A549 (cell line): ENCODE data around the gene GORASP2.

ENCODE experiments used
- BHLHE40 ChIP-seq: IDR thresholded peaks from 2 replicates; pipeline ENCODE4 v1.6.1; 2012; ENCODE audit warnings: low read depth, low read length, inconsistent platforms
- CTCF ChIP-seq: fragments of >200 bp; sonication (Bioruptor Twin); formaldehyde crosslinking; IDR thresholded peaks from 3 replicates; pipeline ENCODE4 v1.5.1; 2016
- EP300 ChIP-seq, 2 experiments: fragments of >200 bp; sonication (Bioruptor Twin); formaldehyde crosslinking; IDR thresholded peaks; 2 replicates in 1 of 2; 3 replicates in 1 of 2; pipeline ENCODE4 v1.6.1; 2016 to 2017
- JUN ChIP-seq, 2 experiments: fragments of >200 bp; sonication (Bioruptor Twin); formaldehyde crosslinking; IDR thresholded peaks; 2 replicates in 1 of 2; 3 replicates in 1 of 2; pipeline ENCODE4 v1.6.1; 2016 to 2017
- KDM5A ChIP-seq: fragments of 200-600 bp; sonication (generic); IDR thresholded peaks from 2 replicates; pipeline ENCODE4 v1.6.1; 2016; ENCODE audit warnings: antibody characterized with exemption, mild to moderate bottlenecking
- POLR2A ChIP-seq: IDR thresholded peaks from 2 replicates; pipeline ENCODE4 v1.6.1; 2012; ENCODE audit warnings: mild to moderate bottlenecking, low read length
- POLR2AphosphoS2 ChIP-seq: conservative IDR thresholded peaks from 2 replicates; pipeline ENCODE4 v1.6.1; 2012; ENCODE audit warnings: low read length, improper control_type of control experiment, inconsistent platforms
- RFX5 ChIP-seq: fragments of 450-650 bp; IDR thresholded peaks from 2 replicates; pipeline ENCODE4 v1.7.1; 2014; ENCODE audit warnings: antibody characterized with exemption, mild to moderate bottlenecking, moderate library complexity
- ZC3H11A ChIP-seq: fragments of 450-650 bp; IDR thresholded peaks from 2 replicates; pipeline ENCODE4 v1.6.1; 2014; ENCODE audit warnings: antibody characterized with exemption, mild to moderate bottlenecking

- TF ChIP-seq EP300 (IDR thresholded peaks at IDR 0.05) = no peak
- TF ChIP-seq CTCF = no peak
- TF ChIP-seq POLR2A = no peak
- TF ChIP-seq POLR2AphosphoS2 = no peak
- TF ChIP-seq BHLHE40 = no peak
- no peak for TF ChIP-seq ZC3H11A
- TF ChIP-seq KDM5A = no peak
- no peak for TF ChIP-seq RFX5
- no peak for TF ChIP-seq JUN (IDR thresholded peaks at IDR 0.05)
These were observed 41.6 kb upstream of the GORASP2 start for GRCh38 chr2:170887496-170887895.
